HL-60 (cell line): Measurements from ENCODE around the gene CCDC186.
"Not testable (repeated sequence)": the region's sequence is repeated elsewhere in the genome, so short reads cannot be mapped to it uniquely, and the experiment has no call there.

Experiments
- DNase-seq, 2 experiments: peaks; one replicate each; pipeline ENCODE4 v3.0.0-alpha.2; 2010 to 2020; ENCODE audit warnings: low read depth in 1 of 2, low spot score in 1 of 2
- H3K27ac ChIP-seq: fragments of 250-450 bp; sonication (Bioruptor Pico); replicated peaks from 2 replicates; pipeline ENCODE4 v1.5.1; 2020; ENCODE audit warnings: mild to moderate bottlenecking, moderate library complexity
- H3K27me3 ChIP-seq: fragments of 250-450 bp; sonication (Bioruptor Pico); 2 replicates; pipeline ENCODE4 v1.5.1; 2021; ENCODE audit warnings: mild to moderate bottlenecking, moderate library complexity; ENCODE audit not compliant: insufficient read depth, poor library complexity, severe bottlenecking
- H3K4me3 ChIP-seq: replicated peaks from 2 replicates; pipeline ENCODE4 v1.5.1; 2011; ENCODE audit warnings: mild to moderate bottlenecking, control low read depth, low read length; ENCODE audit not compliant: insufficient read depth
- GABPA ChIP-seq: IDR thresholded peaks from 2 replicates; pipeline ENCODE4 v1.6.1; 2012; ENCODE audit warnings: low read depth
- POLR2AphosphoS5 ChIP-seq: IDR thresholded peaks from 2 replicates; pipeline ENCODE4 v1.6.1; 2012; ENCODE audit warnings: low read depth
- SPI1 ChIP-seq: IDR thresholded peaks from 2 replicates; pipeline ENCODE4 v1.6.1; 2012; ENCODE audit warnings: low read depth, mild to moderate bottlenecking, borderline replicate concordance
- TF ChIP-seq, protein P1 (sequence below): IDR thresholded peaks from one replicate; pipeline ENCODE4 v1.5.1; 2011; ENCODE audit warnings: low read length, control low read depth, inconsistent platforms; ENCODE audit not compliant: insufficient read depth
- TF ChIP-seq, protein P2 (sequence below): IDR thresholded peaks from 2 replicates; pipeline ENCODE4 v1.6.1; 2012; ENCODE audit warnings: low read depth; ENCODE audit not compliant: insufficient replicate concordance

Gene CCDC186

DNA sequence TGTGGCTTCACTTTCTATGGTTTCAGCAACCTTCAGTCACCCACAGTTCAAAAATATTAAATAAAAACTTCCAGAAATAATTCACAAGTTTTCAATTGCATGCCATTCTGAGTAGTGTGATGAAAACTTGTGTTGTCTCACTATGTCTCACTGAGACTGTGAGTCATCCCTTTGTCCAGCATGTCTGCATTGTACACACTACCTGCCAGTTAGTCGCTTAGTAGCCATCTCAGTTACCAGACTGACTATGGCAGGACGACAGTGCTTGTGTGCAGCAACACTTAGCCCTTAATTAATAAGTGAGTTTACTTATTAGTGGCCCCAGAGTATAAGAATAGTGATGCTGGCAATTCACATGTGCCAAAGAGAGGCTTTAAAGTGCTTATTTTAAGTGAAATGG is 22.5 kb downstream of the CCDC186 start:
- Histone ChIP-seq H3K27me3 (no peaks in the 10 kb centered on the region), H3K27ac (no peak overlapping the region), H3K4me3 (no peak overlapping the region)
- no peak for DNase-seq
- TF ChIP-seq, protein P1, sequence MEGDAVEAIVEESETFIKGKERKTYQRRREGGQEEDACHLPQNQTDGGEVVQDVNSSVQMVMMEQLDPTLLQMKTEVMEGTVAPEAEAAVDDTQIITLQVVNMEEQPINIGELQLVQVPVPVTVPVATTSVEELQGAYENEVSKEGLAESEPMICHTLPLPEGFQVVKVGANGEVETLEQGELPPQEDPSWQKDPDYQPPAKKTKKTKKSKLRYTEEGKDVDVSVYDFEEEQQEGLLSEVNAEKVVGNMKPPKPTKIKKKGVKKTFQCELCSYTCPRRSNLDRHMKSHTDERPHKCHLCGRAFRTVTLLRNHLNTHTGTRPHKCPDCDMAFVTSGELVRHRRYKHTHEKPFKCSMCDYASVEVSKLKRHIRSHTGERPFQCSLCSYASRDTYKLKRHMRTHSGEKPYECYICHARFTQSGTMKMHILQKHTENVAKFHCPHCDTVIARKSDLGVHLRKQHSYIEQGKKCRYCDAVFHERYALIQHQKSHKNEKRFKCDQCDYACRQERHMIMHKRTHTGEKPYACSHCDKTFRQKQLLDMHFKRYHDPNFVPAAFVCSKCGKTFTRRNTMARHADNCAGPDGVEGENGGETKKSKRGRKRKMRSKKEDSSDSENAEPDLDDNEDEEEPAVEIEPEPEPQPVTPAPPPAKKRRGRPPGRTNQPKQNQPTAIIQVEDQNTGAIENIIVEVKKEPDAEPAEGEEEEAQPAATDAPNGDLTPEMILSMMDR, result no peak
- TF ChIP-seq POLR2AphosphoS5, result no peak

DNA sequence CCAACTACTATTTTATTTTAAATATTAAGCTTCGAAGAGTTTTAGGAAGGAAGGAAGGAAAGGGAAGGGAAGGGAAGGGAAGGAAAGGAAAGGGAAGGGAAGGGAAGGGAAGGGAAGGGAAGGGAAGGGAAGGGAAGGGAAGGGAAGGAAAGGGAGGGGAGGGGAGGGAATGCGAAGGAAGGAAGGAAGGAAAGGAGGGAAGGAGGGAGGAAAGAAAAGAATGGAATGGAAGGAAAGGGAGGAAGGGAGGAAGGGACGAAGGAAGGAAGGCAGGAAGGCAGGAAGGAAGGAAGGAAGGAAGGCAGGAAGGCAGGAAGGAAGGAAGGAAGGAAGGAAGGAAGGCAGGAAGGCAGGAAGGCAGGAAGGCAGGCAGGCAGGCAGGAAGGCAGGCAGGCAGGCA is 24.5 kb downstream of the CCDC186 start:
- not testable (repeated sequence) for H3K27me3 ChIP-seq, H3K4me3 ChIP-seq, DNase-seq, H3K27ac ChIP-seq

DNA sequence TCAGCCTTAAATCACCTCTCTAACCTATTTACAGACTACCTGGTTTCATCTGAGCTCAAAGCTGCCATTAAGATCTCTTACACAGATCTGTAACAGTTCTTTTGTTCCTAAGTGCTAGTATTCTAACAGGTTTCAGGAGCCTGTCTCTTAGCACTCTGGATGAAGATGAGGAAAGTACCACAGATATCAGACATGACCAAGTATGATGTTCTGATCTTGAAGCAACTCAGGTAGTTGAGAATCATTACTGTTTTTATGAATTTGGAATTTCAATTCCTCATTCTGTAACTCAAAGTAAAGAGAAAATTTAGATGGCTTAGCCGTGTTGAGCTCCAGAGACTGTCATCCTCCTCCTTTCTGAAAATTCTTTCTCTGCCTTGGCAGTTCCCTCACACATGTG is 30.8 kb downstream of the CCDC186 start:
- TF ChIP-seq GABPA, result no peak
- TF ChIP-seq, protein P2, sequence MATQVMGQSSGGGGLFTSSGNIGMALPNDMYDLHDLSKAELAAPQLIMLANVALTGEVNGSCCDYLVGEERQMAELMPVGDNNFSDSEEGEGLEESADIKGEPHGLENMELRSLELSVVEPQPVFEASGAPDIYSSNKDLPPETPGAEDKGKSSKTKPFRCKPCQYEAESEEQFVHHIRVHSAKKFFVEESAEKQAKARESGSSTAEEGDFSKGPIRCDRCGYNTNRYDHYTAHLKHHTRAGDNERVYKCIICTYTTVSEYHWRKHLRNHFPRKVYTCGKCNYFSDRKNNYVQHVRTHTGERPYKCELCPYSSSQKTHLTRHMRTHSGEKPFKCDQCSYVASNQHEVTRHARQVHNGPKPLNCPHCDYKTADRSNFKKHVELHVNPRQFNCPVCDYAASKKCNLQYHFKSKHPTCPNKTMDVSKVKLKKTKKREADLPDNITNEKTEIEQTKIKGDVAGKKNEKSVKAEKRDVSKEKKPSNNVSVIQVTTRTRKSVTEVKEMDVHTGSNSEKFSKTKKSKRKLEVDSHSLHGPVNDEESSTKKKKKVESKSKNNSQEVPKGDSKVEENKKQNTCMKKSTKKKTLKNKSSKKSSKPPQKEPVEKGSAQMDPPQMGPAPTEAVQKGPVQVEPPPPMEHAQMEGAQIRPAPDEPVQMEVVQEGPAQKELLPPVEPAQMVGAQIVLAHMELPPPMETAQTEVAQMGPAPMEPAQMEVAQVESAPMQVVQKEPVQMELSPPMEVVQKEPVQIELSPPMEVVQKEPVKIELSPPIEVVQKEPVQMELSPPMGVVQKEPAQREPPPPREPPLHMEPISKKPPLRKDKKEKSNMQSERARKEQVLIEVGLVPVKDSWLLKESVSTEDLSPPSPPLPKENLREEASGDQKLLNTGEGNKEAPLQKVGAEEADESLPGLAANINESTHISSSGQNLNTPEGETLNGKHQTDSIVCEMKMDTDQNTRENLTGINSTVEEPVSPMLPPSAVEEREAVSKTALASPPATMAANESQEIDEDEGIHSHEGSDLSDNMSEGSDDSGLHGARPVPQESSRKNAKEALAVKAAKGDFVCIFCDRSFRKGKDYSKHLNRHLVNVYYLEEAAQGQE, result no peak
- no peak for TF ChIP-seq POLR2AphosphoS5
- TF ChIP-seq, protein P1, result no peak
- TF ChIP-seq SPI1, result no peak
- H3K27ac ChIP-seq, result no peak overlapping the region
- H3K4me3 ChIP-seq, result no peak overlapping the region
- no peak for DNase-seq
- no peaks in the 10 kb centered on the region for H3K27me3 ChIP-seq

DNA sequence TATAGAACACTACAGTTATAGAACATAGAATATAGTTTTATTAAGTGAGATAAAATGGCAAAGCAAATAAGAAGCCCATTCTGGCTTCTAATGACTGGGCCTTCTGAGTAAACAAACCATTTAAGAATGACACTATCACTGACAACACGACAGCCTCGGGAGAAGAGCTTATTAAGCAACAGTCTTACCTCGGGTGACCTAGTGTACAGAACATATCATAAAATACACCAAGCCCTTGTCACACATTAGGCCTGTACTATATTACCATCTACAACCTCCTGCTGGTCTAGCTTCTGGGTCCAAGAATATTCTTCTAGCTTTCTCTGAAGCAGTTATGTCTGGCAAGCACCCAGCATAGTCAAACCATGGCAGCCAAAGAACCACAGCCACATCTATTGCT is 32.0 kb downstream of the CCDC186 start:
- Histone ChIP-seq H3K27me3 (no peaks in the 10 kb centered on the region), H3K4me3 (no peak overlapping the region), H3K27ac (no peak overlapping the region)
- no peak for DNase-seq
- TF ChIP-seq POLR2AphosphoS5, result no peak
- TF ChIP-seq, protein P1, result no peak
- TF ChIP-seq, protein P2, result no peak
- no peak for TF ChIP-seq SPI1
- TF ChIP-seq GABPA, result no peak

DNA sequence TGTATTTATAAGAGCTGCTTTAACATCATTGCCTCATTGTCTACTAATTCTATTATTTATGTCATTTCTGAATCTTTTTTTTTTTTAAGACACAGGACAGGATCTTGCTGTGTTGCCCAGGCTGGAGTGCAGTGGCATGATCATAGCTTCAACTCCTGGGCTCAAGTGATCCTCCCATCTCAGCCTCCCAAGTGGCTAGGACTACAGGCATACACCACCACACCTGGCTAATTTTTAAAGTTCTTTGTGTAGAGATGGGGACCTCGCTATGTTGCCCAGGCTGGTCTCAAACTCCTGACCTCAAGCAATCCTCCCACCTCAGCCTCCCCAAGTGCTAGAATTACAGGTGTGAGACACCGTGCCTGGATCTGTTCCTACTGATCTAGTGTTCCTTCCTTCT is 33.2 kb downstream of the CCDC186 start:
- DNase-seq, H3K27me3 ChIP-seq, H3K27ac ChIP-seq, H3K4me3 ChIP-seq: not testable (repeated sequence)
